SK-N-SH treated with all-trans-retinoic acid at 6 μM for 48 hours (cell line): Measurements from ENCODE around the gene RBFOX1.

ENCODE experiments used
- BACH2 ChIP-seq: fragments of 250-450 bp; sonication (Bioruptor Pico); IDR thresholded peaks from 2 replicates; pipeline ENCODE4 v1.9.0; 2021; ENCODE audit warnings: mild to moderate bottlenecking, borderline replicate concordance
- ESRRG ChIP-seq: fragments of 250-450 bp; sonication (Bioruptor Pico); IDR thresholded peaks from 2 replicates; pipeline ENCODE4 v1.6.1; 2021; ENCODE audit warnings: mild to moderate bottlenecking
- PATZ1 ChIP-seq: fragments of 250-450 bp; sonication (Bioruptor Pico); IDR thresholded peaks from 2 replicates; pipeline ENCODE4 v1.8.0; 2020; ENCODE audit warnings: mild to moderate bottlenecking, moderate library complexity, borderline replicate concordance
- RARB ChIP-seq: fragments of 250-450 bp; sonication (Bioruptor Pico); IDR thresholded peaks from 2 replicates; pipeline ENCODE4 v1.8.0; 2021; ENCODE audit warnings: mild to moderate bottlenecking, moderate library complexity
- ZFP30 ChIP-seq: fragments of 450-650 bp; formaldehyde crosslinking; IDR thresholded peaks from 2 replicates; pipeline ENCODE4 v1.5.0; 2022; ENCODE audit warnings: mild to moderate bottlenecking, moderate library complexity

DNA sequence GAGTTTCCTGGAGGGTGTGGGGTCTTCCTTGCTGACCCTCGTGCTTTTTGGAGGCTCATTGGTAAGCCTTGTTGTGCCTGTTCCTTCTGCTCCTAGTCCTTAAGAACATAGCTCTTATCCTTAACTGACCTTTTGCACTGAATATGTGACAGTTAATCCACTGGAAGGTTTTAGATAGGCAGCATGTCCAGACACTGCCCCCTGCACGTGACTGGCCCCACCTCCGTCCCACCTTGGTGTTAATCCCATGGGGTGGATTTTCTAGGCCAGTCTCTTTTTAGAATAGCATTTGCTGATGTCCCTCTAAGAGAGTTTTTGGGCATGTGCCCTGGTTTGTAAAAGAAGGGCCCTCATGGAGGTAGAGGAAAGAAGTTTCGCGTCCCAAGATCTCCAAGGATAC lies 58.3 kb downstream of the RBFOX1 start:
- TF ChIP-seq ZFP30 (CRISPR knock-in tag) (no peak), RARB (no peak), ESRRG (no peak), PATZ1 (CRISPR knock-in tag) (no peak), BACH2 (CRISPR knock-in tag) (no peak)
